WTC11 (cell line): Measurements from ENCODE around the gene NUSAP1. TPM values are rescaled to one million over a fixed set of nuclear protein-coding genes. Genes with fewer than 3 reads are reported as not detected.
"Not testable (repeated sequence)": the region's sequence is repeated elsewhere in the genome, so short reads cannot be mapped to it uniquely, and the experiment has no call there.

Experiments used
- ATAC-seq: fragments of 200-7000 bp; cut with Tn5 transposase; 2 replicates; pipeline ENCODE4 v1.10.0; 2021; ENCODE audit warnings: mild to moderate bottlenecking, moderate library complexity
- CTCF ChIA-PET: fragments of 300-600 bp; sonication (Branson Sonifier 250); formaldehyde crosslinking; loops from one replicate; lab custom pipeline; 2021; ENCODE audit warnings: antibody characterized with exemption; lab: Charles Lee
- POLR2A ChIA-PET: fragments of 350-600 bp; sonication (Branson Sonifier 250); formaldehyde crosslinking; loops from one replicate; lab custom pipeline; 2021; ENCODE audit warnings: antibody characterized with exemption; lab: Charles Lee
- DNase-seq: peaks from one replicate; pipeline ENCODE4 v3.0.0; 2021; ENCODE audit warnings: low spot score
- H3K27ac Mint-ChIP-seq: 2 replicates; pipeline ENCODE4 v1.8.0; 2021; ENCODE audit warnings: mixed read lengths
- H3K27me3 Mint-ChIP-seq: 2 replicates; pipeline ENCODE4 v1.8.0; 2021; ENCODE audit warnings: low read depth, mild to moderate bottlenecking, moderate library complexity, mixed read lengths
- H3K36me3 Mint-ChIP-seq: 2 replicates; pipeline ENCODE4 v1.8.0; 2021; ENCODE audit warnings: mixed read lengths
- H3K4me1 Mint-ChIP-seq: 2 replicates; pipeline ENCODE4 v1.8.0; 2022; ENCODE audit warnings: mixed read lengths
- H3K4me3 Mint-ChIP-seq: 2 replicates; pipeline ENCODE4 v1.8.0; 2021; ENCODE audit warnings: mild to moderate bottlenecking, moderate library complexity, mixed read lengths
- H3K9me3 Mint-ChIP-seq: 2 replicates; pipeline ENCODE4 v1.8.0; 2021; ENCODE audit warnings: mixed read lengths
- ATF1 ChIP-seq: sonication (generic); formaldehyde crosslinking; IDR thresholded peaks from 2 replicates; pipeline ENCODE4 v1.8.1; 2023; ENCODE audit warnings: mild to moderate bottlenecking, moderate library complexity, missing genetic modification reagents
- ATF6 ChIP-seq: sonication (generic); formaldehyde crosslinking; IDR thresholded peaks from 2 replicates; pipeline ENCODE4 v1.8.1; 2023; ENCODE audit warnings: mild to moderate bottlenecking, missing genetic modification reagents
- CTCF ChIP-seq: fragments of 200-600 bp; IDR thresholded peaks from 2 replicates; pipeline ENCODE4 v1.8.0; 2022; ENCODE audit warnings: antibody characterized with exemption
- EMX1 ChIP-seq: fragments of 250-450 bp; sonication (Bioruptor Pico); IDR thresholded peaks from 2 replicates; pipeline ENCODE4 v1.8.0; 2021; ENCODE audit warnings: mild to moderate bottlenecking
- ETV6 ChIP-seq: sonication (generic); formaldehyde crosslinking; IDR thresholded peaks from 2 replicates; pipeline ENCODE4 v1.8.1; 2022; ENCODE audit warnings: mild to moderate bottlenecking, missing genetic modification reagents
- MXD4 ChIP-seq: fragments of 250-450 bp; sonication (Bioruptor Pico); IDR thresholded peaks from 2 replicates; pipeline ENCODE4 v1.8.0; 2021; ENCODE audit warnings: mild to moderate bottlenecking, moderate library complexity, borderline replicate concordance
- MYBL2 ChIP-seq: sonication (generic); formaldehyde crosslinking; IDR thresholded peaks from 2 replicates; pipeline ENCODE4 v1.8.1; 2023; ENCODE audit warnings: mild to moderate bottlenecking, moderate library complexity, missing genetic modification reagents
- NR1H2 ChIP-seq: sonication (generic); formaldehyde crosslinking; IDR thresholded peaks from 2 replicates; pipeline ENCODE4 v1.9.0; 2021; ENCODE audit warnings: mild to moderate bottlenecking, moderate library complexity, missing genetic modification reagents
- NR2C2 ChIP-seq: sonication (generic); formaldehyde crosslinking; IDR thresholded peaks from 2 replicates; pipeline ENCODE4 v1.8.0; 2022; ENCODE audit warnings: mild to moderate bottlenecking, missing genetic modification reagents
- PRRX2 ChIP-seq: fragments of 250-450 bp; sonication (Bioruptor Pico); IDR thresholded peaks from 2 replicates; pipeline ENCODE4 v1.8.0; 2021; ENCODE audit warnings: mild to moderate bottlenecking
- SMAD3 ChIP-seq: sonication (generic); formaldehyde crosslinking; IDR thresholded peaks from 2 replicates; pipeline ENCODE4 v1.8.0; 2022; ENCODE audit warnings: missing genetic modification reagents, mild to moderate bottlenecking, borderline replicate concordance
- SOX15 ChIP-seq: fragments of 250-450 bp; sonication (Bioruptor Pico); IDR thresholded peaks from 2 replicates; pipeline ENCODE4 v1.9.0; 2021; ENCODE audit warnings: mild to moderate bottlenecking
- SP1 ChIP-seq: sonication (generic); formaldehyde crosslinking; conservative IDR thresholded peaks from 2 replicates; pipeline ENCODE4 v1.8.1; 2022; ENCODE audit warnings: missing genetic modification reagents
- TCF7 ChIP-seq: sonication (generic); formaldehyde crosslinking; IDR thresholded peaks from 2 replicates; pipeline ENCODE4 v1.8.0; 2022; ENCODE audit warnings: mild to moderate bottlenecking, low read depth, missing genetic modification reagents, moderate library complexity
- TEAD1 ChIP-seq: sonication (generic); formaldehyde crosslinking; IDR thresholded peaks from 2 replicates; pipeline ENCODE4 v1.8.0; 2022; ENCODE audit warnings: mild to moderate bottlenecking, missing genetic modification reagents
- USF2 ChIP-seq: sonication (generic); formaldehyde crosslinking; IDR thresholded peaks from 2 replicates; pipeline ENCODE4 v1.8.1; 2023; ENCODE audit warnings: mild to moderate bottlenecking, missing genetic modification reagents, moderate library complexity
- ZNF232 ChIP-seq: sonication (generic); formaldehyde crosslinking; IDR thresholded peaks from 2 replicates; pipeline ENCODE4 v1.8.0; 2022; ENCODE audit warnings: mild to moderate bottlenecking, missing genetic modification reagents
- ZNF317 ChIP-seq: sonication (generic); formaldehyde crosslinking; IDR thresholded peaks from 2 replicates; pipeline ENCODE4 v1.8.1; 2023; ENCODE audit warnings: low read depth, mild to moderate bottlenecking, moderate library complexity, missing genetic modification reagents, borderline replicate concordance
- ZNF396 ChIP-seq: fragments of 250-450 bp; sonication (Bioruptor Pico); IDR thresholded peaks from 2 replicates; pipeline ENCODE4 v1.8.0; 2021; ENCODE audit warnings: mild to moderate bottlenecking, moderate library complexity, borderline replicate concordance
- ZSCAN18 ChIP-seq: fragments of 250-450 bp; sonication (Bioruptor Pico); IDR thresholded peaks from 2 replicates; pipeline ENCODE4 v2.1.2; 2022; ENCODE audit warnings: mild to moderate bottlenecking, moderate library complexity
- total RNA-seq: library from RNA; stranded (reverse); gene quantifications from 3 replicates; pipeline ENCODE4 v1.2.3, GENCODE V29; 2021

Gene NUSAP1
- total RNA-seq, 1 experiment from 2014 or later: 135 TPM

- TF ChIP-seq USF2 (CRISPR knock-in tag) (no peak), ATF6 (CRISPR knock-in tag) (no peak), SOX15 (CRISPR knock-in tag) (no peak), ZNF232 (CRISPR knock-in tag) (no peak), TCF7 (CRISPR knock-in tag) (no peak), MYBL2 (CRISPR knock-in tag) (no peak), ATF1 (no peak), MXD4 (CRISPR knock-in tag) (no peak), TEAD1 (CRISPR knock-in tag) (no peak)
- TF ChIP-seq, all 79 proteins: peak for 0
Measured at GRCh38 chr15:41367418-41367817, 34.7 kb downstream of the NUSAP1 start (continued).

GRCh38 chr15:41377978-41378377 lies 45.3 kb downstream of the NUSAP1 start:
- H3K4me3 Mint-ChIP-seq: no peak overlapping the region
- peaks cover 67% of the 10 kb centered on the region for H3K36me3 Mint-ChIP-seq
- H3K9me3 Mint-ChIP-seq: peaks cover 10% of the 10 kb centered on the region
- no peaks in the 10 kb centered on the region for H3K27me3 Mint-ChIP-seq
- H3K4me1 Mint-ChIP-seq: no peaks in the 10 kb centered on the region
- POLR2A ChIA-PET: no interaction called here
- TF ChIP-seq PRRX2 (CRISPR knock-in tag): no peak
- TF ChIP-seq ZNF317 (CRISPR knock-in tag): no peak
- no peak for TF ChIP-seq CTCF
- no peak for TF ChIP-seq ZNF396
- TF ChIP-seq NR1H2: no peak
- no peak for TF ChIP-seq ETV6 (CRISPR knock-in tag)
- TF ChIP-seq SP1 (CRISPR knock-in tag): no peak
- no peak for TF ChIP-seq MYBL2 (CRISPR knock-in tag)
- no peak for TF ChIP-seq USF2 (CRISPR knock-in tag)
- TF ChIP-seq NR2C2 (CRISPR knock-in tag): no peak
- TF ChIP-seq SMAD3: no peak
- TF ChIP-seq EMX1 (CRISPR knock-in tag): no peak
- no peak for TF ChIP-seq ZSCAN18
- TF ChIP-seq TCF7 (CRISPR knock-in tag): no peak
- TF ChIP-seq, all 79 proteins: peak for 0
- ATAC-seq (no peak), DNase-seq (no peak)
- 0 out of 2 replicates have a peak overlapping the region, but pooled peaks have one; percentile 33 for H3K27ac Mint-ChIP-seq
- CTCF ChIA-PET: interaction anchor here (0.6 kb wide), 1 partner anchor 281 kb away, joined by 4 read pairs; no protein-coding TSS in a partner anchor

GRCh38 chr15:41383974-41384749 lies 51.5 kb downstream of the NUSAP1 start:
- H3K4me3 Mint-ChIP-seq, H3K4me1 Mint-ChIP-seq, H3K9me3 Mint-ChIP-seq, ATAC-seq, CTCF ChIA-PET, H3K27me3 Mint-ChIP-seq, H3K27ac Mint-ChIP-seq, POLR2A ChIA-PET, DNase-seq: not testable (repeated sequence)
- peaks cover 25% of the 10 kb centered on the region for H3K36me3 Mint-ChIP-seq
